ENCODE measurements around the gene PSMD1.
"Not testable (repeated sequence)": the region's sequence is repeated elsewhere in the genome, so short reads cannot be mapped to it uniquely, and the experiment has no call there.

The PSMD1 gene

GRCh38 chr2:231189571-231190495 lies 133.2 kb downstream of the PSMD1 start:
- no peak for DNase-seq

GRCh38 chr2:231190531-231191197 lies 134.0 kb downstream of the PSMD1 start:
- no peak for DNase-seq

GRCh38 chr2:231191896-231192872 lies 135.5 kb downstream of the PSMD1 start:
- peak; percentile 83 for DNase-seq

GRCh38 chr2:231193216-231193615 lies 136.5 kb downstream of the PSMD1 start:
- DNase-seq, result no peak

GRCh38 chr2:231196592-231196991 lies 139.9 kb downstream of the PSMD1 start:
- no peak for DNase-seq

GRCh38 chr2:231197196-231197595 lies 140.5 kb downstream of the PSMD1 start:
- DNase-seq, result not testable (repeated sequence)

GRCh38 chr2:231197706-231198290 lies 141.1 kb downstream of the PSMD1 start:
- no peak for DNase-seq

- peak; percentile 74 for DNase-seq
Measured at GRCh38 chr2:231198291-231199173, 141.9 kb downstream of the PSMD1 start, which contains the start of gene ARMC9. TSS of gene ARMC9 (plus strand) at chr2:231198631. CDS start at chr2:231206239, 7,608 bp downstream.

GRCh38 chr2:231199219-231199618 lies 142.6 kb downstream of the PSMD1 start:
- no peak for DNase-seq

- DNase-seq, result peak; percentile 42
Measured at GRCh38 chr2:231200805-231201474, 144.3 kb downstream of the PSMD1 start.

GRCh38 chr2:231201475-231201814 lies 144.8 kb downstream of the PSMD1 start:
- DNase-seq, result no peak

- DNase-seq, result no peak
Measured at GRCh38 chr2:231203087-231203486, 146.4 kb downstream of the PSMD1 start.

- DNase-seq, result no peak
Measured at GRCh38 chr2:231204146-231204545, 147.5 kb downstream of the PSMD1 start.

- DNase-seq, result no peak
Measured at GRCh38 chr2:231204581-231204980, 147.9 kb downstream of the PSMD1 start.

- DNase-seq, result no peak
Measured at GRCh38 chr2:231207734-231208133, 151.1 kb downstream of the PSMD1 start.

GRCh38 chr2:231210782-231211181 lies 154.1 kb downstream of the PSMD1 start:
- no peak for DNase-seq

- no peak for DNase-seq
Measured at GRCh38 chr2:231211486-231211885, 154.8 kb downstream of the PSMD1 start.

- no peak for DNase-seq
Measured at GRCh38 chr2:231212329-231212845, 155.7 kb downstream of the PSMD1 start.

GRCh38 chr2:231213931-231214642 lies 157.4 kb downstream of the PSMD1 start:
- no peak for DNase-seq

- DNase-seq, result no peak
Measured at GRCh38 chr2:231218366-231218765, 161.7 kb downstream of the PSMD1 start.
